Dermis blood vessel endothelial cell (primary cell): ENCODE measurements around the gene SORCS1. TPM values are rescaled to one million over a fixed set of nuclear protein-coding genes. Genes with fewer than 3 reads are reported as not detected.

Experiments used
- DNase-seq: peaks from one replicate; pipeline ENCODE4 v3.0.0; 2010
- total RNA-seq: library from RNA; depleted of rRNA; stranded (reverse); fragments of >200 nt; gene quantifications from 2 replicates; pipeline ENCODE4 v1.2.3, GENCODE V29; 2014

Gene SORCS1
- total RNA-seq, 1 donor from 2014 or later, result not detected

- DNase-seq, result no peak
Observed at GRCh38 chr10:107103174-107104025, 61.1 kb downstream of the SORCS1 start.

GRCh38 chr10:107098326-107098725 is 66.2 kb downstream of the SORCS1 start:
- DNase-seq, result no peak

- DNase-seq, result no peak
Observed at GRCh38 chr10:107094824-107095522, 69.5 kb downstream of the SORCS1 start.

GRCh38 chr10:107092321-107092720 is 72.2 kb downstream of the SORCS1 start:
- DNase-seq, result no peak

GRCh38 chr10:107091126-107091525 is 73.4 kb downstream of the SORCS1 start:
- DNase-seq, result no peak

- no peak for DNase-seq
Observed at GRCh38 chr10:107085665-107086525, 78.6 kb downstream of the SORCS1 start.

- DNase-seq, result no peak
Observed at GRCh38 chr10:107083388-107084009, 81.0 kb downstream of the SORCS1 start.

GRCh38 chr10:107081644-107082043 is 82.9 kb downstream of the SORCS1 start:
- DNase-seq, result no peak

- no peak for DNase-seq
Observed at GRCh38 chr10:107075117-107075516, 89.4 kb downstream of the SORCS1 start.

- no peak for DNase-seq
Observed at GRCh38 chr10:107072786-107073185, 91.7 kb downstream of the SORCS1 start.

- DNase-seq, result no peak
Observed at GRCh38 chr10:107072028-107072427, 92.5 kb downstream of the SORCS1 start.

GRCh38 chr10:107071301-107071700 is 93.2 kb downstream of the SORCS1 start:
- no peak for DNase-seq

GRCh38 chr10:107067843-107068242 is 96.7 kb downstream of the SORCS1 start:
- DNase-seq, result no peak

- DNase-seq, result no peak
Observed at GRCh38 chr10:107064075-107064474, 100.4 kb downstream of the SORCS1 start.

GRCh38 chr10:107059872-107060271 is 104.6 kb downstream of the SORCS1 start:
- no peak for DNase-seq

- no peak for DNase-seq
Observed at GRCh38 chr10:107059068-107059804, 105.3 kb downstream of the SORCS1 start.

- no peak for DNase-seq
Observed at GRCh38 chr10:107058331-107058730, 106.2 kb downstream of the SORCS1 start.

GRCh38 chr10:107056182-107056581 is 108.3 kb downstream of the SORCS1 start:
- no peak for DNase-seq

- no peak for DNase-seq
Observed at GRCh38 chr10:107054469-107055156, 109.9 kb downstream of the SORCS1 start.

GRCh38 chr10:107051769-107052168 is 112.7 kb downstream of the SORCS1 start:
- DNase-seq, result no peak

GRCh38 chr10:107043461-107043860 is 121.0 kb downstream of the SORCS1 start:
- DNase-seq, result no peak
